HG03175 (cell line): ENCODE data around the gene VCL.
A peak's percentile ranks its signal among the peaks of the same experiment; 100 is the strongest.
"Not testable (repeated sequence)": the region's sequence is repeated elsewhere in the genome, so short reads cannot be mapped to it uniquely, and the experiment has no call there.

Source experiments
- ATAC-seq: cut with Tn5 transposase; IDR thresholded peaks from one replicate; pipeline ENCODE4 v1.9.1; 2021; ENCODE audit warnings: mild to moderate bottlenecking, moderate library complexity; ENCODE audit not compliant: unreplicated experiment

VCL gene

DNA sequence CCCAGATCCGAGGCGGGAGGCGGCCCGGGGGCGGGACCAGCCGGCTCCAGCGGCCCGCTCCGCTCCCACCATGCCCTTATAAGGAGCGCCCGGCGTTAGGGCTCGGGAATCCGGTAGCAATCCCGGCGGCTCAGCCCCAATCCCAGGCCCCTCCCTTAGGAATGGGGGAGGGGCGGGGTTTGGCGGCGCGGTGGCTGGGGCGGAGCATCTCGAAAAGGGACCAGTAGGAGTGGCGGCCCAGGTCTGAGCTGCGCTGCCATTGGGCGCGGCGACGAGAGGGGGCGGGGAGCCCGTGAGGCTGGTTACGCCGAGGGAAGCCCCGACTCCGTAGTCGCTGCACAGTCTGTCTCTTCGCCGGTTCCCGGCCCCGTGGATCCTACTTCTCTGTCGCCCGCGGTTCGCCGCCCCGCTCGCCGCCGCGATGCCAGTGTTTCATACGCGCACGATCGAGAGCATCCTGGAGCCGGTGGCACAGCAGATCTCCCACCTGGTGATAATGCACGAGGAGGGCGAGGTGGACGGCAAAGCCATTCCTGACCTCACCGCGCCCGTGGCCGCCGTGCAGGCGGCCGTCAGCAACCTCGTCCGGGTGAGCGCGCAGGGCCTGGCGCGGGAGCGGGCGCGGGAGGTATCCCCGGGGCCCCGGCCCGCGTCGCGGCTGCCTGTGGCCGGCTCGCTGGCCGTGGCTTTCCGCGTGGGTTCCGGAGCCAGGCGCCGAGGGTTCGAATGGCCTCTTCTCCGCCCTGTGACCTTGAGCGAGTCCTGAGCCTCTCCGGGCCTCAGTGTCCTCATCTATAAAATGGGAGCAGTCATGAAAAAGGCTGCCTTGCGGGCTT lies at the start of gene VCL:
Gene VCL (plus strand): TSS at position 330 of the 836 bp plus-strand sequence. CDS start 92 bp downstream, at position 422.
- ATAC-seq, result peak; percentile 97

DNA sequence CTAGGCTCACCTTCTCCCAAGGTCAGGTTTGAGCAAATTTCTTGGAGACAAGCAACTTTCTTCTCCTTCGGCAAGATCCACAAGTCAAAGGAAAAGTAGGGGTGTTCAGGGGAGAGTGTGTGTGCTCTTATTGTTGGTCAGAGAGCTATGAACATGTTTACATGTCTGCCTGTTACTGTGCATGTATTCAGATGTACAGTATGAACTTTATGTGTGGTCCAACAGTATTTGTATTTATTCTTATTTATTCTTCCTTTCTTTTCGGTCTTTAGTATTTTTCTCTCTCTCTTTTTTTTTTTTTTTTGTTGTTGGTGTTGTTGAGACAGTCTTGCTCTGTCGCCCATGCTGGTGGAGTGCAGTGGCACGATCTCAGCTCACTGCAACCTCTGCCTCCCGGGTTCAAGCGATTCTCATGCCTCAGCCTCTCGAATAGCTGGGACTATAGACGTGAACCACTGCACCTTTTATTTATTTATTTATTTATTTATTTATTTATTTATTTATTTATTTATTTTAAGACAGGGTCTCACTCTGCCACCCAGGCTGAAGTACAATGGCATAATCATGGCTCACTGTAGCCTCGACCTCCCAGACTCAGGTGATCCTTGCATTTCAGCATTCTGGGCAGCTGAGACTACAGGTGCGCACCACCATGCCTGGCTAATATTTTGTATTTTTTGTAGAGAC lies 48.8 kb upstream of the VCL start:
- no peak for ATAC-seq

DNA sequence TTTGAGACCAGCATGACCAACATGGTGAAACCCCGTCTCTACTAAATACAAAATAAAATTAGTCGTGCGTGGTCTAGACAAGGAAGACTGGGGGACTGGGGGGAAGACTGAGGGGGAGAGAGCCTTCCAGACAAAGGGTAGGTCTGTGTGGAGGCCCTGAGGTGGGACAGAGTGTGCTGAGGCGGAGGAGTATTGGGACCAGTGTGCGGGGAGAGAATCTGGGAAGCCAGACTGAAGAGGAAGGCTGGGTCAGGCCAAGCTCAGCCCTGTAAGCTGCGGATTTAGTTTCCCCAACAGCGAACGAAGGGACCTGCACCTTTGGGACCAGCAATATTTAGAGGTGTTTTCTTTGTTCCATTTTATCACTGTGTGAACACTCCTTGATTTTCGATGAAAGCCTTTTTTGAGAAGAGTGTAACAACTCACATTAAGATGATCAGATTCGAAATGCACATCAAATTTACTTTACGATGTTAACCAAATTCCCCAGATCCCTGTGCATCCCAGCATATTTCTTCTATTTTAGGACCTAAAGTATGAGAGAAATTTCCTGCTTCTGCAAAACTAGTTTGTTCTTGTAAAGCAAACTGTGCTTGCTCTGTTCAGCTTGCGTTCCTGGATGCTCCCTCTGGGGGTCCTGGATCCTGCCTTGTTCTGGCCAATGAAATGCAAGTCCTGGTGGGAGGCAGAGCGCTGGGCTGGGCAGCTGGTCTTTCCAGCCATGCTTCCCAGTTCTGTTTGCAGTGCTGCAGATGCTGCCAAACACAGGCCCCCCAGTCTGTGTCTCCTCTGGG lies 47.6 kb upstream of the VCL start:
- ATAC-seq, result no peak

DNA sequence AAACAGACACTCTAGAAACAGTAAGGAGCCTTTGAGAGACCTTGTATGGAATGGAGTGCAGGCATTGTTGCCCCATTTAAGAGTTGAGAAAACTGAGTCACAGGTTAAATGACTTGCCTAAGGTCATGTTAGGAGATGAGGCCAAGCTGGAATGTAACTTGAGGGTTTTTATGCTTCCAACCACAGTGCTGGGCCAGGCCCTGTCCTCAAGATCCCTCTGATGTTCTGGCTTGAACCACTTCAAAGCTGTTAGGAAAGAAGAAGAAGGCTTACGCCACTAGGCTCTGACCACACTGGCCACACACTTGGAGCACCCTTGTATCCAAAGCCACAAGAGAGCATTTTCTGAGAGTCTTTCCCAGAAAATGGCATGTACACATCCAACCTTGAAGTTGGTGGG lies 44.3 kb upstream of the VCL start:
- ATAC-seq, result no peak

DNA sequence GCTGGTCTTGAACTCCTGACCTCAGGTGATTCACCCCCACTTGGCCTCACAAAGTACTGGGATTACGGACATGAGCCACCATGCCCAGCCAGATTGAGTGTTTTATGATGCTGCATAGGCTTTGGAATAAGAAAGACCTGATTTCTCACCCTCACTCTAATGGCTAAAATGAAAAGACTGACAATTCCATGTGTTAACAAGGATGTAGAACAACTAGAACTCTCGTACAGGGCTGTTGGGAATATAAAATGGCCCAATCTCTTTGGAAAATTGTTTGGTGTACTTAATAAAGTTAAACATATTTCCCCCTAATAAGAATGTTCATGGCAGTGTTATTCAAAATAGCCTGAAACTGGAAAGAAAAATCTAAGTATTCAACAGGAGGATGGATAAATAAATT lies 43.2 kb upstream of the VCL start:
- ATAC-seq, result no peak

DNA sequence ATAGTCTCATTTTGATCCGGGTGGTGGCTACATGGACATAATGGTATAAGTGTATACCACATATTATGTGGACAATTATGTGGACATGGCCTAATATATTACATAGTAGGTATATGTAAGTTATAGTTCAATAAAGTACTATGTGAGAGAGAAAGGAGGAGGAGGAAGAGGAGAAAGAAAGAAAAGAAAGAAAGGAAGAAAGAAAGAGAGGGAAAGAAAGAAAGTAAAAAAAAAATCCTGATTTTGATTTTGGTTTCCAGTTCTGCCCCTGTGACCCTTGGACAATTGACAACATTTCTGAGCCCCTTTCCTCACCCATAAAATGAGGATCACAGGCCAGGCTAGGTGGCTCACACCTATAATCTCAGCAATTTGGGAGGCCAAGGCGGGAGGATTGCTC lies 42.2 kb upstream of the VCL start:
- no peak for ATAC-seq

DNA sequence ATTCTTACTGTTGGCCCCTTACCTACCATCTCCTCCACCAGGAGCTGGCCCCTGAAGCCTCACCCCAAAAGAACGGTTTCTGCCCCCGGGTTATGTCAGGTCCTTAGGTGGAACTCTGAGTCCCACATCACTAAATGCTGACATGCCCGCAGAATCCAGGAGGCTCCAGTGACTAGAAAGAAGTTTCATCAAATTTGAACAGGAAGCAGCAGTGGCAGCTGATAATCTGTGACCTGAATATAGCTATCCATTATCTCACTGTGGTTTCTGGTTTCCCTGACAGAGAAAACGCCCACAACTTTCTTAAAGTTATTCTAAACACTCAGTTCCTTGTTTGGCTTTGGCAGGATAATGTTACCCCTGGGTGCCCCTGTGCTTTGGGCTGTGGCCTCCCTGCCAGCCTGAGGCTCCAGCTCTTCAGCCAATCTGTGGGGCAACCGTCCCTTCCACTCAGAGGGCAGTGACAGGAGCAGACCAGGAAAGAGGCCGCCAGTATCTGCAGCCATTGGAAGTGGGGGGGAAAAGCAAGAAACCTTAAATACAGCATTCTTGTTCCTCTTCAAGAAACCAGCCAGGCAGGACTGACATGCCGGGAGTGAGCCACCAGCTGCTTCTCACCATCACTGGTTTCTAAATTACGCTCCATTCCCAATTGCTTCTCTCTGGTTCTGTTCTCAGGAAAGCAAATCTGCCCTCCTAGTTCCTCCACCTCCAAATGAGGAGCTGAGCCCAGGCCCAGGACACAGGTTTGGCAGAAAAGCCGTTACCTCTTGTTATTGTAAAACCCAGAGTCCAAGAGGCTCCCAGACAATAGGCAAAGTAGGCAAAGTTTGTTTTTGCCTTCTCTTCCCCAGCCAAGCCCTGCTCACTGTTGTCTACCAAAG lies 41.2 kb upstream of the VCL start:
- ATAC-seq, result peak; percentile 74

DNA sequence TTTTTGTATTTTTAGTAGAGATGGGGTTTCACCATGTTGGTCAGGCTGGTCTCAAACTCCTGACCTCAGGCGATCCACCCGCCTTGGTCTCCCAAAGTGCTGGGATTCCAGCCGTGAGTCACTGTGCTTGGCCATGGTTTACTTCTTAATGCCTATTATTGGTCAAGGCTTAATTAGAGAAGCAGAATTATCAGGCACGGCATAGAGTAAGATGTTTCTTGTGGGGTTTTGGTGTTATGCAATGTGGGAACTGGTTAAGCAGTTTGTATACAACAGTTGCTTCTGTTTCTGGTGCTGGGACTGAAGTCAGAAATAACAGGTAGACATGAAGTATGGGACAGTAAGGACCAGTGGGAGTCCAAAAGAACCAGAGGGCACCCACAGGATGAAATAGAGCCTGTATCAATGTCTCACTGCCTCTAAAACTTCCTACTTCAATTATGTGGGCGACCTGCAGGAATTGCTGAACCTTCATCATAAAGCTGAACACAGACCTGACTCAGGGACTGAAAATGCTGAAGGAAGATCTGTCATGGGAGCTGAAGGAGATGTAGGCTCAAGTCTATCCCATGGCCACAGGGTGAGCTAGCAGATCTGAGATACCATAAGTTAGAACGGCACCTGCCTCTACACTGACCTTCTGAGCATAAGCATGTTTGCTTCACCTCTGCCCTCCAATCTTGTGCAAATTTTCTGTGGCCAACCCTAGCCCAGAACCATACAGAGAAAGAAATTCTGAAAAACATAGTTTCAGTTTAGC lies 38.3 kb upstream of the VCL start:
- no peak for ATAC-seq

DNA sequence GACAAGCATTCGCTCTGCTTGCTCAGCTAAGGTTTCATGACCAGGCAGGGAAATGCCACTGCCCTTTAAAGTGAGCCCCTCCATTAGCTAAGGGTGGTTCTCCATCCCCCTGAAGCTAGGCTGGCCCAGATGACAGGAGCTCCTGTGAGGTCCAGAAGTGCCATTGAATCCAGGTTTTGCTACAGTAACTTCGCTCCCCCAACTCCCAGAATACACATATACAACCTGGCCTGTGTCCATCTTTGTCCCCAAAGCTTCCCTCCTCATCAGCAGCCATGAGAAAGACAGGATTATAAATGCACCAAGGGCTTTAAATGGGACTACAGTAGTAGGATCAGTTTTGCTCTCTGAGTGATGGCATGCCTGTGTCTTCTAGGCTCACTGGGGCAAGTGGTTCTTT lies 35.5 kb upstream of the VCL start:
- no peak for ATAC-seq

DNA sequence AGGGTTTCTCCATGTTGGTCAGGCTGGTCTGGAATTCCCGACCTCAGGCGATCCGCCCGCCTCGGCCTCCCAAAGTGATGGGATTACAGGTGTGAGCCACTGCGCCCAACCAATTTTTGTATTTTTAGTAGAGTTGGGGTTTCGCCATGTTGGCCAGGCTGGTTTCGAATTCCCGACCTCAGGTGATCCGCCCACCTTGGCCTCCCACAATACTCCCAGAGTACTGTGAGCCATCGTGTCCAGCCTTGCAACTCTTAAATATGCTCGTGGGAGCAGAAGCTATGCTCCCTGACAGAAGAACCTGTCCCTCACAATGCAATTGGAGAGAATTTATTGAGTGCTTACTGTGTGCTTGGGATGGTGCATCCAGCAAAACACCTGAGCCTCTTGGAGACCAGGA lies 34.4 kb upstream of the VCL start:
- ATAC-seq, result not testable (repeated sequence)

DNA sequence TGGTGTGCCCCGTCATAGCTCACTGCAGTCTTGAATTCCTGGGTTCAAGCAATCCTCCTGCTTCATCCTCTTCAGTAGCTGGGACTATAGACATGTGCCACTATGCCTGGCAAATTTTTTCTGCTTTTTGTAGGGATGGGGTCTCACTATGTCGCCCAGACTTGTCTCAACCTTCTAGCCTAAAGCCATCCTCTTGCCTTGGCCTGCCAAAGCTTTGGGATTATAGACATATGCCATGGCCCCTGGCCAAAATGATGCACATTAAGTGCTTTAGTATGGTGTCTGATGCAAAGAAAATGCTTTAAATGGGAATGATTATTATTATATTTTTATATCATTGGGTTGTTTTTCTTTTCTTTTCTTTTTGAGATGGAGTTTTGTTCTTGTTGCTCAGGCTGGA lies 33.2 kb upstream of the VCL start:
- no peak for ATAC-seq

DNA sequence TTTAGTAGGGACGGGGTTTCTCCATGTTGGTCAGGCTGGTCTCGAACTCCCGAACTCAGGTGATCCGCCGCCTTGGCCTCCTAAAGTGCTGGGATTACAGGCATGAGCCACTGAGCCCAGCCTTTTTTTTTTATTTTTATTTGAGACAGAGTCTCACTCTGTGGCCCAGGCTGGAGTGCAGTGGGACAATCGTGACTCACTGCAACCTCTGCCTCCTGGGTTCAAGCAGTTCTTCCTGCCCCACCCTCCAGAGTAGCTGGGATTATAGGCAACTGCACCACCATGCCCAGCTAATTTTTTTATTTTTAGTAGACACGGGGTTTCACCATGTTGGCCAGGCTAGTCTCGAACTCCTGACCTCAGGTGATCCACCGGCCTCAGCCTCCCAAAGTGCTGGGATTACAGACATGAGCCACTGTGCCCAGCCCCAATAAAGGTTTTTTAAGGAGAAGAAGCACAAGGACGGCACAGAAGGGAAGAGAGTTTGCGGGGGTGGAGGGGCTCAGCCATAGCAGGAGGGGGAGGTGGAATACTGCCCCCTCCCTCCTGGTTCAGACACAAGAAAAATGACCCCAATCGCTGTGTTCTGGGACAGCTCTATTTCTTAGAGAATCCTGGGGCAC lies 32.5 kb upstream of the VCL start:
- ATAC-seq, result not testable (repeated sequence)

DNA sequence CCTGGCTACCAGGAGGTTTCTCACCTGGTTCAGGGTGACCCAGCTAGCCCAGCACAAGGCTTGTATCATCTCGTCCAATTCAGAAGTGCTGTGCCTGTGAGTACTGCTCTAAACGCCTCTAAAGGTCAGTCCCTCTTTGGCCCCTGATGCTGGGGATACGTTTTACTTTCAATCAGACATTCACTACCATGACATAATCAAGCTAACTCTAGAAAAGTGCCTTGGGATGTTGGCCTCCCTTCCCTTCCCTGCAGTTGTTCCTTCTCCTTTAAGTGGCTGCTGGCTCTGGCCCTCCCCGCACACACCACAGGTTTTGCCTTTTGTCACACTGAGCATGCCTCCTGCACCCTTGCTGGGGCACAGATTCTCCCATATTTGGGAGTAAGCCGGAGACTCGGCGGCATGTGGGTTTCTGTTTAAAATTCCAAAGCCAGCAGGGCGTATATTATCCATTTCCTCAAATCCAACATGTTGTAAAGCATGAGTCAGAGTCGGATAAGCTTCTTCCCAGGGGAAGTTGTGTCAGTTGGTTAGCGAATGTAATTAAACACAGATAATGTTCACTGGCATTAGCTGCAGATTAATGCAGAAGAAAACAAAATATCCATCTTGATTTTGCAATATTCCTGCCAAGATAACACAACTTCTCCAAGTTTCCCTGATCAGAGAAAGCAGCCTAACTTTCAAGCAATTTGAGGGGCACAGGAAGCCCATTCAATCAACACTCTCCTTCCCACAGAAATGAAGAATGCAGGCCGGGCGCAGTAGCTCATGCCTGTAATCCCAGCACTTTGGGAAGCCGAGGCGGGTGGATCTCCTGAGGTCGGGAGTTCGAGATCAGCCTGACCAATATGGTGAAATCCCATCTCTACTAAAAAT lies 31.8 kb upstream of the VCL start:
- ATAC-seq, result no peak

DNA sequence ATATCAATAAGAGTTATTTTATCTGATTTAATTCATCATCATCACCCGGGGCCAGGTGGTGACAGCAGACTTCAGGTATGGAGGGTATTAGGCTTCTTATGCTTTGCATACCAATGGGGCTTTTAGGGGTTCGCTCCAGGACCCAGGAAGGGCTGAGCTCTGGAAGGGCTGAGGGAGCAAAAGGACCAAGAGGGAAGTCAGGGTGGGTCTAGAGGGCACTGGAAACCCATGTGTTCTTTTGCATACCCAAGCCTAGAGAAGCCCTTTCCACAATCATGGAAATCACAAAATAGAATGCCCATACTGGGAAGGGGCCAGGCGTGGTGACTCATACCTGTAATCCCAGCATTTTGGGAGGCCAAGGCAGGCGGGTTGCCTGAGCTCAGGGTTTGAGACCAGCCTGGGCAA lies 30.9 kb upstream of the VCL start:
- no peak for ATAC-seq

DNA sequence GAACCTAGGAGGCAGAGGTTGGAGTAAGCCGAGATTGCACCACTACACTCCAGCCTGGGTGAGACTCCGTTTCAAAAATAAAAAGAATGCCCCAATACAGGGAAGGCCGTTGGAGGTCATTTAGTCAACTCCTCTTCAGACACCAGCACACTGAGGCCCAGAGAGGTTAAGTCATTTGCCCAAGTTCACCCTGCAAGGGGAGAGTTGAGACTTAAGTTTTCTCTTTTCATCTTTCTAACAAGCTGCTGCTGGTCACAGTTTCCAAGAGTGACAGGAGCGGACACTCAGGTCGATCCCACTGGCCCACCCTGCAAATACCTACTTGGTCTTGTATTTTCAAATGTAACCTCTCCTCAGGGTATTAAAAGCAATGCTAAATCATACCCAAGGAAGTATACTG lies 30.4 kb upstream of the VCL start:
- no peak for ATAC-seq

DNA sequence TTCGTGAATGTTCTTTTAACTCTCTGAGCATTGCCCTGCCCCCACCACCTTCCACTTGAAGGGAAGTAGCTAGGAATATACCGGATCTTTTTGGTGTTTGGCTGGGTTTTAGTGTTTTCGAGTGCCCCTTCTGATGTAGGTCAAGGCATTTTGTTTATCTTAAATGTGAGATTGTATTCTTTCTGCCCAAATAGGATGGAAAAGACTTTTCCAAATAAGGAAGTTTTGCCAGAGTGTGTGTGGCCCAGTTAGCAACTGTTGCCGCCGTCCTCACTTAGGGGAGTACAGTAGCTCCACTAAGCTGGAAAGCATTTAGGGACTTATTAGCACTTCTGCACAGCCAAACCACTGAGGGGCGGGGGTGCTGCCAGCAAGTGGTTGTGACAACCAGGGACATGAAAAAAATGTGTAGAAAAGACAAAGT lies 29.8 kb upstream of the VCL start:
- no peak for ATAC-seq

DNA sequence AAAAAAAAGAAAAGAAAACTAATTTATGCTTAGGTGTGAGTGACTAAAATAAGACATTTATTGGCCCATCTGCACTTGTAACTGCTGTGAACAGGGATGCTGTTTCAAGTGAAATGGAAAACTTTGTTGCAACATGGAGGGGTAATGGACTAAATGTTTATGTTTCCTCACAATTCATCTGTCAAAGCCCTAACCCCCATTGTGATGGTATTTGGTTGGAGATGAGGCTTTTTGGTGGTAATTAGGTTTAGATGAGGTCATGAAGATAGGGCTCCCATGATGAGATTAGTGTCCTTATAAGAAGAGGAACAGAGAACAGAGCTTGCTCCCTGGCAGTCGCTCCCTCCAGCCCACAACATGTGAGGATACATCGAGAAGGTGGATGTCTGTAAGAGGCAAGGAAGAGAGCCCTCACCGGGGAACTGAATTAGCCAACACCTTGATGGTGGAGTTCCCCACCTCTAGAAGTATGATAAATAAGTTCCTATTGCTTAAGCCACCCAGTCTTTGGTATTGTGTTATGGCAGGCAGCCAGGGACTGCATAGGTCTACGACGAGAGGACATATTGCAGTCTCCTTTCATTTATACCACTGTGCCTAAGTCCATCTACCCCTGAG lies 28.6 kb upstream of the VCL start:
- ATAC-seq, result no peak

DNA sequence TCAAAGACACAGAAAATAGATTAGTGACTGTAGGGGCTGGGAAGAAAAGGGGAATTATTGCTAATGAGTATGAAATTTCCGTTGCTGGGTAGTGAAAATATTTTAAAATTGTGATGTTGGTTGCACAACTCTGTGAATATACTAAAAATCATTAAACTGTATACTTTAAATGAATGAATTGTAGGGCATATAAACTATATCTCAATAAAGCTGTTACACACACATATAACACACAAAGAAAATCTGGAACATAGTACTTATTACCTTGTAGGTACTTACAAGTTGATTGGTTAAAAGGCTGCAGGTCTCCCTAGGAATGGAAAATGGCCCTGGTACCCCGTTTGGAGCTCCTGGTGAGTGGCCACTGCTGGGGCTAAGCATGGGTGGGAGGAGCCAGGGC lies 27.1 kb upstream of the VCL start:
- no peak for ATAC-seq
